ENCODE results near the gene PDXP.

DNA sequence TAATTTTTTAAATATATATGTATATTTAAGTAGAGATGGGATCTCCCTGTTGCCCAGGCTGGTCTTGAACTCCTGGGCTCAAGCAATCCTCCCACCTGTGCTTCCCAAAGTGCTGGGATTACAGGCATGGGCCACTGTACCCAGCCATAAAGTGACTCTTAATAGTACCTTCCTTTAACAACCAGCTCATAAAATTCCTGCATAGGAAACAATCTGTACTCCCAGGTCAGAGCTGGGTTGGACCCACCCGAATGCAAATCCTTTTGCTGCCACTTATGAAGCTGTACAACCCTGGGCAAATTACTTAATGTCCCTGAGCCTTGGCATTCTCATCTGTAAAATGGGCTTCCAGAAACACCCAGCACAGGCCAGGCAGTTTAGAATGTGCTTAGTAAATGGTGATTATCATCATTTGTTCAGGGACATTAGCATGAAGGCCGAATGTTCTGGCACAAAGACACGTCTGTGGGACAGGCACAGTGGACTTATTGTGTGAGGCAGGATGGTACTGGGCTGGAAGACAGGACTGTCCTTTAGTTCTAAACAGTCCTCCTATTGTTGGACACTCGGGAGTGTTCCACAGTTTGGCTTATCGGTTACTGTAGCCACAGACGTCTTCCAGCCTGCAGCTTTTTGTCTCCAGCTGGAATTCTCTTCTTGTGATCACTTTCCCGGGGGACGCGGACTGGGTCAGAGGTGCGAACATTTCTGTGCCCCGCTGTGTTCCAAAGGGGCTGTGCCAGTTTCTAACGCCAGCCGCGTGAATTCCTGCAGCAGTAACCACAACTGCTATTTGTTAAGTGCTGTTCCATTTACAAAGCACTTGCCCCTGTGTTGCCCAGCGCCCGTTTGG, 6.0 kb downstream of the PDXP start:
- TF ChIP-seq, protein P1, sequence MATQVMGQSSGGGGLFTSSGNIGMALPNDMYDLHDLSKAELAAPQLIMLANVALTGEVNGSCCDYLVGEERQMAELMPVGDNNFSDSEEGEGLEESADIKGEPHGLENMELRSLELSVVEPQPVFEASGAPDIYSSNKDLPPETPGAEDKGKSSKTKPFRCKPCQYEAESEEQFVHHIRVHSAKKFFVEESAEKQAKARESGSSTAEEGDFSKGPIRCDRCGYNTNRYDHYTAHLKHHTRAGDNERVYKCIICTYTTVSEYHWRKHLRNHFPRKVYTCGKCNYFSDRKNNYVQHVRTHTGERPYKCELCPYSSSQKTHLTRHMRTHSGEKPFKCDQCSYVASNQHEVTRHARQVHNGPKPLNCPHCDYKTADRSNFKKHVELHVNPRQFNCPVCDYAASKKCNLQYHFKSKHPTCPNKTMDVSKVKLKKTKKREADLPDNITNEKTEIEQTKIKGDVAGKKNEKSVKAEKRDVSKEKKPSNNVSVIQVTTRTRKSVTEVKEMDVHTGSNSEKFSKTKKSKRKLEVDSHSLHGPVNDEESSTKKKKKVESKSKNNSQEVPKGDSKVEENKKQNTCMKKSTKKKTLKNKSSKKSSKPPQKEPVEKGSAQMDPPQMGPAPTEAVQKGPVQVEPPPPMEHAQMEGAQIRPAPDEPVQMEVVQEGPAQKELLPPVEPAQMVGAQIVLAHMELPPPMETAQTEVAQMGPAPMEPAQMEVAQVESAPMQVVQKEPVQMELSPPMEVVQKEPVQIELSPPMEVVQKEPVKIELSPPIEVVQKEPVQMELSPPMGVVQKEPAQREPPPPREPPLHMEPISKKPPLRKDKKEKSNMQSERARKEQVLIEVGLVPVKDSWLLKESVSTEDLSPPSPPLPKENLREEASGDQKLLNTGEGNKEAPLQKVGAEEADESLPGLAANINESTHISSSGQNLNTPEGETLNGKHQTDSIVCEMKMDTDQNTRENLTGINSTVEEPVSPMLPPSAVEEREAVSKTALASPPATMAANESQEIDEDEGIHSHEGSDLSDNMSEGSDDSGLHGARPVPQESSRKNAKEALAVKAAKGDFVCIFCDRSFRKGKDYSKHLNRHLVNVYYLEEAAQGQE (IDR thresholded peaks at IDR 0.05; ENCODE audit: insufficient read depth in 1 of 2, low read depth in 2 of 2, low read length in 1 of 2): no peak
- TF ChIP-seq, protein P2, sequence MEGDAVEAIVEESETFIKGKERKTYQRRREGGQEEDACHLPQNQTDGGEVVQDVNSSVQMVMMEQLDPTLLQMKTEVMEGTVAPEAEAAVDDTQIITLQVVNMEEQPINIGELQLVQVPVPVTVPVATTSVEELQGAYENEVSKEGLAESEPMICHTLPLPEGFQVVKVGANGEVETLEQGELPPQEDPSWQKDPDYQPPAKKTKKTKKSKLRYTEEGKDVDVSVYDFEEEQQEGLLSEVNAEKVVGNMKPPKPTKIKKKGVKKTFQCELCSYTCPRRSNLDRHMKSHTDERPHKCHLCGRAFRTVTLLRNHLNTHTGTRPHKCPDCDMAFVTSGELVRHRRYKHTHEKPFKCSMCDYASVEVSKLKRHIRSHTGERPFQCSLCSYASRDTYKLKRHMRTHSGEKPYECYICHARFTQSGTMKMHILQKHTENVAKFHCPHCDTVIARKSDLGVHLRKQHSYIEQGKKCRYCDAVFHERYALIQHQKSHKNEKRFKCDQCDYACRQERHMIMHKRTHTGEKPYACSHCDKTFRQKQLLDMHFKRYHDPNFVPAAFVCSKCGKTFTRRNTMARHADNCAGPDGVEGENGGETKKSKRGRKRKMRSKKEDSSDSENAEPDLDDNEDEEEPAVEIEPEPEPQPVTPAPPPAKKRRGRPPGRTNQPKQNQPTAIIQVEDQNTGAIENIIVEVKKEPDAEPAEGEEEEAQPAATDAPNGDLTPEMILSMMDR (IDR thresholded peaks at IDR 0.05): no peak
- TF ChIP-seq SIN3A (IDR thresholded peaks at IDR 0.05; ENCODE audit: borderline replicate concordance, insufficient read depth, low read depth, low read length) (no peak), POLR2AphosphoS5 (IDR thresholded peaks at IDR 0.05; ENCODE audit: low read depth, low read length) (no peak)

Data from Panc1 (cell line).